GM12872 (cell line): ENCODE data around the gene RASSF10.

Source experiments
- TF ChIP-seq, protein P1 (sequence below): IDR thresholded peaks from 3 replicates; pipeline ENCODE4 v1.5.1; 2011; ENCODE audit warnings: low read depth, mild to moderate bottlenecking, low read length, moderate library complexity; ENCODE audit not compliant: insufficient read depth

The RASSF10 gene

DNA sequence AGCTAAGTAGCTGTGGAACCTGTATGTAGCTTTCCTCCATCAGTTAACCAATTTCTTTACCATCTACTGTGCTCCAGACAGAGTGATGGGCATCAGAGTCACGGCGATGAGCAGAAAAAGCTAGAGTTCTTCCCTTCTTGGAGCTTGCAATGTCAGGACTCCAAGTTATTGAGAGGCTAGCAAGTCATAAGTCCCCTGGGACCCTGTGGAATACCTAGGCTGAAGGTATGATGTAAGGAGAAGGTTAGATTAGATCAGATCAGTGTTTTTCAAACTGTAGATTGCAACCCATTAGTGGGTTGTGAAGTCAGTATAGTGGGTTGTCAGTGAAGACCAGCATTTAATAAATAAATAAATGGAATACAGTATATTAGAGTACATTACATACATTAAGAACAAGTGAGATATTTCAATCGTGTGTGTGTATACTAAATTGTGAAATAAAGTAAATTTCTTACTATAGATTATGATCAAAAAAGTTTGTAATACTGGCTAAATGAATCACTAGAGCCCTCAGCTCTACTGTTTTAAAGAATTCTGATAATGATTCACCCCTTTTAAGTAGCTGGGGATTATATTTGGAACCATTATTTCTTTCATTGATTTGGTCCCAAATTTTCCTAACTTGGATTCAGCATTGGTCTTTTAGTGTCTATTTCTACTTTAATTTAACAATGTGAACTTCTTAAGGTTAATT lies 52.3 kb downstream of the RASSF10 start:
- TF ChIP-seq, protein P1, sequence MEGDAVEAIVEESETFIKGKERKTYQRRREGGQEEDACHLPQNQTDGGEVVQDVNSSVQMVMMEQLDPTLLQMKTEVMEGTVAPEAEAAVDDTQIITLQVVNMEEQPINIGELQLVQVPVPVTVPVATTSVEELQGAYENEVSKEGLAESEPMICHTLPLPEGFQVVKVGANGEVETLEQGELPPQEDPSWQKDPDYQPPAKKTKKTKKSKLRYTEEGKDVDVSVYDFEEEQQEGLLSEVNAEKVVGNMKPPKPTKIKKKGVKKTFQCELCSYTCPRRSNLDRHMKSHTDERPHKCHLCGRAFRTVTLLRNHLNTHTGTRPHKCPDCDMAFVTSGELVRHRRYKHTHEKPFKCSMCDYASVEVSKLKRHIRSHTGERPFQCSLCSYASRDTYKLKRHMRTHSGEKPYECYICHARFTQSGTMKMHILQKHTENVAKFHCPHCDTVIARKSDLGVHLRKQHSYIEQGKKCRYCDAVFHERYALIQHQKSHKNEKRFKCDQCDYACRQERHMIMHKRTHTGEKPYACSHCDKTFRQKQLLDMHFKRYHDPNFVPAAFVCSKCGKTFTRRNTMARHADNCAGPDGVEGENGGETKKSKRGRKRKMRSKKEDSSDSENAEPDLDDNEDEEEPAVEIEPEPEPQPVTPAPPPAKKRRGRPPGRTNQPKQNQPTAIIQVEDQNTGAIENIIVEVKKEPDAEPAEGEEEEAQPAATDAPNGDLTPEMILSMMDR, result no peak
